HG03064 (cell line): Measurements from ENCODE around the gene MED12L.
"Not testable (repeated sequence)": the region's sequence is repeated elsewhere in the genome, so short reads cannot be mapped to it uniquely, and the experiment has no call there.

ENCODE experiments used
- ATAC-seq: cut with Tn5 transposase; IDR thresholded peaks from one replicate; pipeline ENCODE4 v1.9.1; 2021; ENCODE audit warnings: low read depth; ENCODE audit not compliant: unreplicated experiment

The MED12L gene

GRCh38 chr3:151169948-151170679 lies 84.7 kb downstream of the MED12L start:
- ATAC-seq = not testable (repeated sequence)

- ATAC-seq = peak; percentile 74
Observed at GRCh38 chr3:151171145-151171757, 85.8 kb downstream of the MED12L start.

GRCh38 chr3:151174351-151174750 lies 88.9 kb downstream of the MED12L start:
- no peak for ATAC-seq

GRCh38 chr3:151175952-151176351 lies 90.5 kb downstream of the MED12L start:
- ATAC-seq = no peak

GRCh38 chr3:151178208-151178845 lies 92.9 kb downstream of the MED12L start:
- ATAC-seq = no peak

GRCh38 chr3:151182349-151183079 lies 97.0 kb downstream of the MED12L start:
- no peak for ATAC-seq

- no peak for ATAC-seq
Observed at GRCh38 chr3:151183265-151183671, 97.8 kb downstream of the MED12L start.

- ATAC-seq = no peak
Observed at GRCh38 chr3:151191095-151191494, 105.6 kb downstream of the MED12L start.

- ATAC-seq = no peak
Observed at GRCh38 chr3:151192545-151192944, 107.1 kb downstream of the MED12L start.

GRCh38 chr3:151195826-151196225 lies 110.4 kb downstream of the MED12L start:
- ATAC-seq = no peak

- no peak for ATAC-seq
Observed at GRCh38 chr3:151196434-151196833, 111.0 kb downstream of the MED12L start.

- no peak for ATAC-seq
Observed at GRCh38 chr3:151197228-151197627, 111.8 kb downstream of the MED12L start.

- ATAC-seq = no peak
Observed at GRCh38 chr3:151197981-151198767, 112.7 kb downstream of the MED12L start.

- ATAC-seq = no peak
Observed at GRCh38 chr3:151198849-151199248, 113.4 kb downstream of the MED12L start.

GRCh38 chr3:151199554-151200438 lies 114.3 kb downstream of the MED12L start:
- no peak for ATAC-seq

GRCh38 chr3:151200586-151200985 lies 115.1 kb downstream of the MED12L start:
- ATAC-seq = no peak

GRCh38 chr3:151201051-151201730 lies 115.7 kb downstream of the MED12L start:
- no peak for ATAC-seq

- peak; percentile 92 for ATAC-seq
Observed at GRCh38 chr3:151203051-151203420, 117.6 kb downstream of the MED12L start, which contains the start of gene GPR171. Gene GPR171, minus strand, starts transcription at chr3:151203216. Its CDS starts 3,830 bp downstream, at chr3:151199386.
